H9 (cell line): ENCODE data around the gene CALCOCO1. TPM values are rescaled to one million over a fixed set of nuclear protein-coding genes. Genes with fewer than 3 reads are reported as not detected.

Experiments
- DNase-seq: peaks from one replicate; pipeline ENCODE4 v3.0.0-alpha.2; 2017
- H2AFZ ChIP-seq: one replicate; pipeline ENCODE4 v1.6.1; 2013; ENCODE audit warnings: mild to moderate bottlenecking, low read length, control low read depth, moderate library complexity
- H2AK5ac ChIP-seq: 2 replicates; pipeline ENCODE4 v1.6.1; 2013; ENCODE audit warnings: low read length, control low read depth, mixed read lengths; ENCODE audit not compliant: insufficient read length
- H2BK120ac ChIP-seq: one replicate; pipeline ENCODE4 v1.6.1; 2013; ENCODE audit warnings: low read depth, mild to moderate bottlenecking, low read length, control low read depth, inconsistent platforms; ENCODE audit not compliant: poor library complexity, severe bottlenecking
- H2BK12ac ChIP-seq: 2 replicates; pipeline ENCODE4 v1.6.1; 2013; ENCODE audit warnings: low read length, control low read depth, mixed read lengths, low read depth; ENCODE audit not compliant: insufficient read length
- H2BK15ac ChIP-seq: 2 replicates; pipeline ENCODE4 v1.6.1; 2013; ENCODE audit warnings: low read depth, low read length, control low read depth
- H2BK20ac ChIP-seq: one replicate; pipeline ENCODE4 v1.6.1; 2013; ENCODE audit warnings: low read depth, mild to moderate bottlenecking, low read length, control low read depth, inconsistent platforms; ENCODE audit not compliant: poor library complexity, severe bottlenecking
- H2BK5ac ChIP-seq: 2 replicates; pipeline ENCODE4 v1.6.1; 2013; ENCODE audit warnings: low read length, control low read depth, mixed read lengths; ENCODE audit not compliant: insufficient read length
- H3K14ac ChIP-seq: 2 replicates; pipeline ENCODE4 v1.6.1; 2013; ENCODE audit warnings: low read length, control low read depth; ENCODE audit not compliant: insufficient read depth
- H3K18ac ChIP-seq: 2 replicates; pipeline ENCODE4 v1.6.1; 2013; ENCODE audit warnings: low read depth, mild to moderate bottlenecking, mixed read lengths, low read length, control low read depth; ENCODE audit not compliant: insufficient read length
- H3K23ac ChIP-seq: 2 replicates; pipeline ENCODE4 v1.6.1; 2013; ENCODE audit warnings: low read length, control low read depth, mixed read lengths, low read depth; ENCODE audit not compliant: insufficient read length
- H3K23me2 ChIP-seq: 2 replicates; pipeline ENCODE4 v1.6.1; 2013; ENCODE audit warnings: low read depth, mild to moderate bottlenecking, mixed read lengths, low read length, control low read depth; ENCODE audit not compliant: insufficient read length, poor library complexity, severe bottlenecking
- H3K27ac ChIP-seq: 2 replicates; pipeline ENCODE4 v1.5.1; 2013; ENCODE audit warnings: low read length, control low read depth, mixed read lengths, low read depth; ENCODE audit not compliant: insufficient read length
- H3K27me3 ChIP-seq: 2 replicates; pipeline ENCODE4 v1.6.1; 2013; ENCODE audit warnings: low read length, control low read depth, inconsistent platforms; ENCODE audit not compliant: insufficient read depth
- H3K4ac ChIP-seq: 2 replicates; pipeline ENCODE4 v1.6.1; 2013; ENCODE audit warnings: low read depth, mild to moderate bottlenecking, control low read depth, inconsistent platforms, low read length, moderate library complexity
- H3K4me1 ChIP-seq: 2 replicates; pipeline ENCODE4 v1.6.1; 2013; ENCODE audit warnings: low read length, control low read depth, inconsistent platforms; ENCODE audit not compliant: insufficient read depth
- H3K4me2 ChIP-seq: 2 replicates; pipeline ENCODE4 v1.6.1; 2013; ENCODE audit warnings: low read length, control low read depth, mixed read lengths; ENCODE audit not compliant: insufficient read length, insufficient read depth
- H3K56ac ChIP-seq: 2 replicates; pipeline ENCODE4 v1.6.1; 2013; ENCODE audit warnings: low read depth, mild to moderate bottlenecking, mixed read lengths, low read length, control low read depth; ENCODE audit not compliant: insufficient read length
- H3K79me1 ChIP-seq: 2 replicates; pipeline ENCODE4 v1.6.1; 2013; ENCODE audit warnings: low read depth, mild to moderate bottlenecking, moderate library complexity, low read length, control low read depth, inconsistent platforms; ENCODE audit not compliant: insufficient read depth, poor library complexity, severe bottlenecking
- H3K79me2 ChIP-seq: 2 replicates; pipeline ENCODE4 v1.6.1; 2013; ENCODE audit warnings: low read length, control low read depth, inconsistent platforms; ENCODE audit not compliant: insufficient read depth
- H3K9ac ChIP-seq: 2 replicates; pipeline ENCODE4 v1.6.1; 2013; ENCODE audit warnings: low read length, control low read depth, mixed read lengths; ENCODE audit not compliant: insufficient read length; ENCODE audit errors: extremely low read depth
- H3K9me3 ChIP-seq: one replicate; pipeline ENCODE4 v1.6.1; 2013; ENCODE audit warnings: low read depth, low read length, inconsistent platforms; ENCODE audit not compliant: control insufficient read depth
- H3T11ph ChIP-seq: one replicate; pipeline ENCODE4 v1.6.1; 2013; ENCODE audit warnings: mild to moderate bottlenecking, low read length, control low read depth, inconsistent platforms
- H4K20me1 ChIP-seq: one replicate; pipeline ENCODE4 v1.6.1; 2013; ENCODE audit not compliant: control insufficient read depth, insufficient read length, insufficient read depth
- H4K5ac ChIP-seq: 2 replicates; pipeline ENCODE4 v1.6.1; 2013; ENCODE audit warnings: low read depth, mild to moderate bottlenecking, mixed read lengths, low read length, control low read depth; ENCODE audit not compliant: insufficient read length
- H4K8ac ChIP-seq: replicated peaks from 2 replicates; pipeline ENCODE4 v1.6.1; 2013; ENCODE audit warnings: low read length, control low read depth, mixed read lengths, low read depth; ENCODE audit not compliant: insufficient read length
- H4K91ac ChIP-seq: 2 replicates; pipeline ENCODE4 v1.6.1; 2013; ENCODE audit warnings: low read depth, mild to moderate bottlenecking, moderate library complexity, mixed read lengths, low read length, control low read depth; ENCODE audit not compliant: insufficient read length
- H3K27ac Mint-ChIP-seq, 3 experiments: 2 replicates in 2 of 3; 3 replicates in 1 of 3; pipeline ENCODE4 v1.8.0; 2020 to 2021; ENCODE audit warnings: mixed read lengths in 3 of 3, mild to moderate bottlenecking in 1 of 3, moderate library complexity in 1 of 3
- H3K27me3 Mint-ChIP-seq: 2 replicates; pipeline ENCODE4 v1.8.0; 2021; ENCODE audit warnings: low read depth, mild to moderate bottlenecking, moderate library complexity, mixed read lengths
- H3K36me3 Mint-ChIP-seq, 3 experiments: 2 replicates in 2 of 3; 3 replicates in 1 of 3; pipeline ENCODE4 v1.8.0; 2020 to 2021; ENCODE audit warnings: low read depth in 3 of 3, mixed read lengths in 3 of 3; ENCODE audit not compliant: insufficient read depth in 1 of 3
- H3K4me1 Mint-ChIP-seq, 2 experiments: 2 replicates each; pipeline ENCODE4 v1.8.0; 2020; ENCODE audit warnings: mixed read lengths in 2 of 2
- H3K4me3 Mint-ChIP-seq, 2 experiments: 2 replicates in 1 of 2; 3 replicates in 1 of 2; pipeline ENCODE4 v1.8.0; 2020 to 2021; ENCODE audit warnings: mild to moderate bottlenecking in 2 of 2, mixed read lengths in 2 of 2, moderate library complexity in 1 of 2
- H3K9me3 Mint-ChIP-seq, 2 experiments: 2 replicates in 1 of 2; 3 replicates in 1 of 2; pipeline ENCODE4 v1.8.0; 2020; ENCODE audit warnings: mild to moderate bottlenecking in 2 of 2, mixed read lengths in 2 of 2, moderate library complexity in 1 of 2
- CTCF ChIP-seq: fragments of 200-600 bp; sonication (generic); conservative IDR thresholded peaks from 3 replicates; pipeline ENCODE4 v1.8.0; 2021; ENCODE audit warnings: antibody characterized with exemption, mild to moderate bottlenecking
- WGBS: extraction: QIAGEN DNeasy Blood & Tissue Kit; methylation state at CpG from one replicate; pipeline ENCODE4 v1.1.7; 2013; ENCODE audit warnings: missing lambda C conversion rate, low lambda C conversion rate, mixed read lengths; ENCODE audit not compliant: insufficient read length; ENCODE audit errors: extremely low coverage; 5-methylcytosine and 5-hydroxymethylcytosine counted together
- total RNA-seq: library from RNA; stranded (reverse); gene quantifications from 2 replicates; pipeline ENCODE4 v1.2.1, GENCODE V29; 2021

Gene CALCOCO1
- total RNA-seq, 1 experiment from 2014 or later, result 22.3 TPM

GRCh38 chr12:53759261-53759660, 32.0 kb upstream of the CALCOCO1 start:
- Histone ChIP-seq H2BK5ac (no peak overlapping the region), H3K23me2 (peaks cover 4% of the 10 kb centered on the region), H3T11ph (no peak overlapping the region), H3K4ac (no peak overlapping the region), H3K18ac (no peak overlapping the region), H3K4me2 (no peak overlapping the region), H3K9ac (no peak overlapping the region), H2BK120ac (no peak overlapping the region), H3K79me1 (no peaks in the 10 kb centered on the region), H4K91ac (no peak overlapping the region), H2BK12ac (no peak overlapping the region), H3K9me3 (no peaks in the 10 kb centered on the region), H2AK5ac (no peak overlapping the region), H4K5ac (no peak overlapping the region), H3K79me2 (no peaks in the 10 kb centered on the region), H3K14ac (no peak overlapping the region), H3K27me3 (peaks cover 3% of the 10 kb centered on the region; the same call in 1 of the 2 replicates), H3K4me1 (peaks cover 2% of the 10 kb centered on the region; the same call in 1 of the 2 replicates), H2BK20ac (no peak overlapping the region), H4K8ac (no peak overlapping the region), H3K27ac (no peak overlapping the region), H2AFZ (no peak overlapping the region), H3K56ac (no peak overlapping the region), H2BK15ac (no peak overlapping the region), H3K23ac (no peak overlapping the region), H4K20me1 (no peaks in the 10 kb centered on the region)
- no peak for DNase-seq
- no peak for TF ChIP-seq CTCF
- no peak overlapping the region for H3K27ac Mint-ChIP-seq
- H3K27me3 Mint-ChIP-seq, result peaks cover 54% of the 10 kb centered on the region
- H3K4me1 Mint-ChIP-seq, result peaks cover 25 to 34% of the 10 kb centered on the region in 2 experiments
- WGBS, result no CpG with 5 or more reads among the region's 2 CpGs
- no peaks in the 10 kb centered on the region for H3K9me3 Mint-ChIP-seq
- H3K36me3 Mint-ChIP-seq, result no peaks in the 10 kb centered on the region
- no peak overlapping the region for H3K4me3 Mint-ChIP-seq
